ENCODE data around the gene BRAF. TPM values are rescaled to one million over a fixed set of nuclear protein-coding genes. Genes with fewer than 3 reads are reported as not detected.
A peak's percentile ranks its signal among the peaks of the same experiment; 100 is the strongest.

The BRAF gene
- total RNA-seq, 2 donors from 2014 or later = 45.7 to 46.7 TPM

DNA sequence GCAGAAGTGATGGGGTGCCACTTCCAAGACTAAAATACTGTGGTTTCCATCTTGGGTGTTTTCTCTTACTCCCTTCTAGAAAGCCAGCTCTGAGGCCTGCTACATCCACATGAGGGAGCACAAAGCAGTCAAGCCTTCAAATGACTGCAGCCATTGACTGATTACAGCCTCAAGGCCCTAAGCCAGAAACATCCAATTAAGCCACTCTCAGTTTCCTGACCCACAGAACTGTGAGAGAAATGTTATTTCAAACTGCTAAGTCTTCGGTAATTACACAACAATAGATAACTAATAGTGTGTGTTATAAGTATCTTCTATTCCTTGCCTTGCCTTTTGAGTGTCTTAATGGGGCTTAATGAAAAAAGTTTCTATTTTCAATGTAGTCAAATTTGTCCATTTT lies 24.8 kb downstream of the BRAF start:
- peaks cover 19% of the 10 kb centered on the region for H3K9me3 ChIP-seq (ENCODE audit: control insufficient read depth, low read length)
- Mint-ChIP-seq H3K27me3 (ENCODE audit: insufficient read depth) (no peaks in the 10 kb centered on the region), H3K4me3 (no peak overlapping the region), H3K9me3 (peaks cover 16% of the 10 kb centered on the region), H3K36me3 (ENCODE audit: low read depth) (peaks cover 23% of the 10 kb centered on the region), H3K27ac (no peak overlapping the region), H3K4me1 (peaks cover 8% of the 10 kb centered on the region)
- peak; percentile 58 for TF ChIP-seq CTCF (conservative IDR thresholded peaks at IDR 0.05)
- peak overlapping the region; percentile 26 for H3K27ac ChIP-seq (ENCODE audit: low read depth, low read length)
- no peak overlapping the region for H3K9ac ChIP-seq (ENCODE audit: extremely low read depth, low read length, poor library complexity, severe bottlenecking)
- peak; percentile 56 for DNase-seq
- peaks cover 5% of the 10 kb centered on the region for H3K4me1 ChIP-seq (ENCODE audit: control insufficient read depth, insufficient read depth, low read length)
- H3K27me3 ChIP-seq (ENCODE audit: control insufficient read depth, insufficient read depth, low read length, poor library complexity, severe bottlenecking) = no peaks in the 10 kb centered on the region
- no peak overlapping the region for H3K4me3 ChIP-seq (ENCODE audit: low read length)
- no CpG with 5 or more reads among the region's 1 CpG for WGBS, 2 experiments (ENCODE audit: insufficient coverage in 1 of 2, insufficient read length in 1 of 2)
- peaks cover 4% of the 10 kb centered on the region for H3K36me3 ChIP-seq (ENCODE audit: control insufficient read depth, insufficient read depth, low read length)

DNA sequence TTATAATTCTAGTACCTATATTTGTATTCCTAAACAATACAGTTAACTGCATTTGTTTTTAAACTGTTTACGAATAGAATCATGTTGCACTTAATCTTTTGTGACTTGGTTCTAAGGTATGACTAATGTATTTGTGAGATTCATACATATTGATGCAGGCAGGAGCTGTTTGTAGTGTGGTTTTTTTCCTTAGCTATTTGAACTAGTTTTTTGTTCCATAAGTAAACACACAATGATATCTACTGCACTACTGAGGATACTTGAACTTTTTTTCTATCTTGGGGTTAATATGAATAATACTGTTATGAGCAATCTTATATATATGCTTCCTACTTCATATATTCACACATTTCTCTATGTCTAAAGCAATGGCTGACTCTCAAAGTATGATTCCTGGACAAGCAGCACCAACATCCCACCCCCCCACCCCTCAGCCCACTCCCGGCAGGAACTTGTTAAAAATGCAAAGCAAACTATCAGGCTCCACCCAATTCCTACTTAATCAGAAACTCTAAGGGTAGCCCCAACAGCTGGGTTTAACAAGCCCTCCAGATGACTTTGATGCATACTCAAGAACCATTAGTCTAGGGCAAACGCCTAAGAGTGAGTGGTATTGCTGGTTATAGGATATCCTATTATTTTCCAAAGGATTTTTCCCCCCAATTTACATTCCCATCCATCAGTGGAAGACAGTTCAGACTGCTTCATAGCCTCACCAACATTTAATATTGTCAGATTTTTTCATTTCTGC lies 25.8 kb downstream of the BRAF start:
- H3K27me3 Mint-ChIP-seq (ENCODE audit: insufficient read depth) = no peaks in the 10 kb centered on the region
- peaks cover 10% of the 10 kb centered on the region for H3K9me3 ChIP-seq (ENCODE audit: control insufficient read depth, low read length)
- no peak overlapping the region for H3K9ac ChIP-seq (ENCODE audit: extremely low read depth, low read length, poor library complexity, severe bottlenecking)
- peaks cover 8% of the 10 kb centered on the region for H3K4me1 Mint-ChIP-seq
- peaks cover 12% of the 10 kb centered on the region for H3K9me3 Mint-ChIP-seq
- H3K27ac Mint-ChIP-seq = no peak overlapping the region
- no peak overlapping the region for H3K4me3 Mint-ChIP-seq
- peaks cover 5% of the 10 kb centered on the region for H3K4me1 ChIP-seq (ENCODE audit: control insufficient read depth, insufficient read depth, low read length)
- DNase-seq = no peak
- no peak overlapping the region for H3K4me3 ChIP-seq (ENCODE audit: low read length)
- peaks cover 6% of the 10 kb centered on the region for H3K36me3 ChIP-seq (ENCODE audit: control insufficient read depth, insufficient read depth, low read length)
- TF ChIP-seq CTCF (conservative IDR thresholded peaks at IDR 0.05) = no peak
- no peaks in the 10 kb centered on the region for H3K27me3 ChIP-seq (ENCODE audit: control insufficient read depth, insufficient read depth, low read length, poor library complexity, severe bottlenecking)
- WGBS, 2 experiments (ENCODE audit: insufficient coverage in 1 of 2, insufficient read length in 1 of 2) = 82% methylated on average over 2 of the region's 3 CpGs; no CpG with 5 or more reads in 1 of the 2 experiments
- no peak overlapping the region for H3K27ac ChIP-seq (ENCODE audit: low read depth, low read length)
- H3K36me3 Mint-ChIP-seq (ENCODE audit: low read depth) = peaks cover 16% of the 10 kb centered on the region

DNA sequence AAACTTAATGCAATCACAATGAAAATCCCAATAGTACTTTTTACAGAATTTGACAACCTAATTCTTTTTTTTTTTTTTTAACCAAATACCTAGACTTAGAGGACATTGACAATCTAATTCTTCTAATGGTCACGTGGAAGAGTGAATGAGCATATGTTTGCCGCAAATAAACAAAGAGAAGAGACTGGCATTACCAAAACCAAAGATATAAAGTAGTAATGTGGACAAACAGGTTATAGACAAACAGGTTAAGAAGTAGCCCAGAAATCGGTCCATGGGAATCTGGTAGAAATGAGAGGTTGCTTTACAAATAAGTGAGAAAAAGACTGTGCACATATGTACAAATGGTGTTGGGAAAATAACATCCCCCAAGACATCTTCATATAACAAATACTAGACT lies 27.7 kb downstream of the BRAF start:
- H3K27ac Mint-ChIP-seq = no peak overlapping the region
- Histone ChIP-seq H3K9ac (ENCODE audit: extremely low read depth, low read length, poor library complexity, severe bottlenecking) (no peak overlapping the region), H3K4me3 (ENCODE audit: low read length) (no peak overlapping the region), H3K4me1 (ENCODE audit: control insufficient read depth, insufficient read depth, low read length) (peaks cover 5% of the 10 kb centered on the region), H3K9me3 (ENCODE audit: control insufficient read depth, low read length) (no peaks in the 10 kb centered on the region), H3K36me3 (ENCODE audit: control insufficient read depth, insufficient read depth, low read length) (peaks cover 2% of the 10 kb centered on the region), H3K27ac (ENCODE audit: low read depth, low read length) (no peak overlapping the region), H3K27me3 (ENCODE audit: control insufficient read depth, insufficient read depth, low read length, poor library complexity, severe bottlenecking) (no peaks in the 10 kb centered on the region)
- no peak for TF ChIP-seq CTCF (conservative IDR thresholded peaks at IDR 0.05)
- 92 to 100% methylated on average over 2 to 3 of the region's 3 CpGs for WGBS, 2 experiments (ENCODE audit: insufficient coverage in 1 of 2, insufficient read length in 1 of 2)
- H3K9me3 Mint-ChIP-seq = no peaks in the 10 kb centered on the region
- H3K4me3 Mint-ChIP-seq = no peak overlapping the region
- H3K4me1 Mint-ChIP-seq = peaks cover 8% of the 10 kb centered on the region
- no peaks in the 10 kb centered on the region for H3K36me3 Mint-ChIP-seq (ENCODE audit: low read depth)
- no peaks in the 10 kb centered on the region for H3K27me3 Mint-ChIP-seq (ENCODE audit: insufficient read depth)
- no peak for DNase-seq

Measured in endodermal cell (in vitro differentiated cells).